ENCODE results near the gene CSMD2.

DNA sequence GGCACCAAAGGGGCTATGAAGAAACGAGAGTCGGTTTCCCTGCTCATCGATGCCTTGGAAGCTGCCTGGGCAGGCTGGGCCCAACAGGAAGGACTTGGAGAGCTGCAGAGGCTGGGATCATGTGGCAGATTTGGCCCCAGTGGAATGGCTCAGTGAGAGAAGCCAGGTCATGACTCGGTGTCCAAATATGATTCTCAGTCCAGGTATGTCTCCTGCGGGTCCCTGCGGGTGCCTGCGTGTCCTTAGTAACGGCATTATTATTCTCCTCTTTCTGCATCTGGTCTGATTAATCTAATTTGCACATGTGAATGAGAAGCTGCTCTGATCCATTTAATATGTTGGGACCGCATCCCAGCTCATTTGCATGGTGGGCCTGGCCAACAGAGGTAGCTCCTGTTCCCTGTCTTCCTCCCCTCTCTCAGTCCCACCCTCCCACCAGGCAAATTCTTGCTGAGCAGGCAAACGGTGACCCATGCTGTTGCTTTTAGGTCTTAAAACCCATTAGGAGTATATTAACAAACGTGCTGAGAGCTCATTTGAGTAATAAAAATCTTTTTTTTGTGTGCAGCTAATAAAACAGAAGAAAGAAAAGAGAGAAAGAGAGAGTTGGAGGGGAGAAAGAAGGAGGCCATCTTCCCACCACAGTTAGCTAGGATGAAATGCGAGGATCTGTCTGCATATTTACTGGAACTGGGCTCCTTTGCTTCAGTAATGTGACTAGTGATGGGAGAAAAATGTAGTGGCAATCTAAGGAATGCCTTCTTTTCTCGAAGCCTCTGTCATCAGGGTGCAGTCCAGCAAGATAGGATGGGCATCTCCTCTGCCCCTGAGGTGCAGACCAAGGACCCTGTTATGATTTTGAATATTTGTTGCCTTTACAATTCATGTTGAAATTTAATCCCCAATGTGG is 167.6 kb downstream of the CSMD2 start:
- TF ChIP-seq CBX8 (IDR thresholded peaks at IDR 0.05; ENCODE audit: borderline replicate concordance, low read depth, low read length) (no peak), EP300 (IDR thresholded peaks at IDR 0.05; ENCODE audit: borderline replicate concordance in 1 of 2, low read depth in 2 of 2, low read length in 2 of 2) (no peak), EZH2 (IDR thresholded peaks at IDR 0.05; ENCODE audit: low read depth, low read length, severe bottlenecking) (no peak)
- TF ChIP-seq, protein P1, sequence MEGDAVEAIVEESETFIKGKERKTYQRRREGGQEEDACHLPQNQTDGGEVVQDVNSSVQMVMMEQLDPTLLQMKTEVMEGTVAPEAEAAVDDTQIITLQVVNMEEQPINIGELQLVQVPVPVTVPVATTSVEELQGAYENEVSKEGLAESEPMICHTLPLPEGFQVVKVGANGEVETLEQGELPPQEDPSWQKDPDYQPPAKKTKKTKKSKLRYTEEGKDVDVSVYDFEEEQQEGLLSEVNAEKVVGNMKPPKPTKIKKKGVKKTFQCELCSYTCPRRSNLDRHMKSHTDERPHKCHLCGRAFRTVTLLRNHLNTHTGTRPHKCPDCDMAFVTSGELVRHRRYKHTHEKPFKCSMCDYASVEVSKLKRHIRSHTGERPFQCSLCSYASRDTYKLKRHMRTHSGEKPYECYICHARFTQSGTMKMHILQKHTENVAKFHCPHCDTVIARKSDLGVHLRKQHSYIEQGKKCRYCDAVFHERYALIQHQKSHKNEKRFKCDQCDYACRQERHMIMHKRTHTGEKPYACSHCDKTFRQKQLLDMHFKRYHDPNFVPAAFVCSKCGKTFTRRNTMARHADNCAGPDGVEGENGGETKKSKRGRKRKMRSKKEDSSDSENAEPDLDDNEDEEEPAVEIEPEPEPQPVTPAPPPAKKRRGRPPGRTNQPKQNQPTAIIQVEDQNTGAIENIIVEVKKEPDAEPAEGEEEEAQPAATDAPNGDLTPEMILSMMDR (IDR thresholded peaks at IDR 0.05; ENCODE audit: control extremely low read depth in 1 of 3, insufficient read depth in 1 of 3, low read depth in 1 of 3, low read length in 3 of 3), result no peak
